Muscle layer of colon (tissue), 2 donors: ENCODE measurements around the gene ZNF652.
A peak's percentile ranks its signal among the peaks of the same experiment; 100 is the strongest.

Experiments used
- H3K27ac ChIP-seq: one replicate; pipeline ENCODE4 v1.7.0; 2013; ENCODE audit warnings: low read depth, mild to moderate bottlenecking, low read length, moderate library complexity
- H3K27me3 ChIP-seq, 2 donors: one replicate each; pipeline ENCODE4 v1.7.0; 2013; ENCODE audit warnings: low read length in 2 of 2, mild to moderate bottlenecking in 2 of 2; ENCODE audit not compliant: insufficient read depth in 2 of 2, control insufficient read depth in 1 of 2
- H3K36me3 ChIP-seq: one replicate; pipeline ENCODE4 v1.7.0; 2013; ENCODE audit warnings: mild to moderate bottlenecking, low read length; ENCODE audit not compliant: insufficient read depth
- H3K4me1 ChIP-seq: one replicate; pipeline ENCODE4 v1.7.0; 2013; ENCODE audit warnings: mild to moderate bottlenecking, low read length; ENCODE audit not compliant: insufficient read depth
- H3K4me3 ChIP-seq, 2 donors: one replicate each; pipeline ENCODE4 v1.7.0; 2013; ENCODE audit warnings: low read length in 2 of 2, low read depth in 1 of 2, mild to moderate bottlenecking in 1 of 2, moderate library complexity in 1 of 2
- H3K9ac ChIP-seq: one replicate; pipeline ENCODE4 v1.7.0; 2013; ENCODE audit warnings: low read length
- H3K9me3 ChIP-seq: one replicate; pipeline ENCODE4 v1.7.0; 2013; ENCODE audit warnings: mild to moderate bottlenecking, low read length
- donor health status: abdominal sarcoma.
- donor health status: Adenocarcinoma of cecum.

ZNF652 gene

DNA sequence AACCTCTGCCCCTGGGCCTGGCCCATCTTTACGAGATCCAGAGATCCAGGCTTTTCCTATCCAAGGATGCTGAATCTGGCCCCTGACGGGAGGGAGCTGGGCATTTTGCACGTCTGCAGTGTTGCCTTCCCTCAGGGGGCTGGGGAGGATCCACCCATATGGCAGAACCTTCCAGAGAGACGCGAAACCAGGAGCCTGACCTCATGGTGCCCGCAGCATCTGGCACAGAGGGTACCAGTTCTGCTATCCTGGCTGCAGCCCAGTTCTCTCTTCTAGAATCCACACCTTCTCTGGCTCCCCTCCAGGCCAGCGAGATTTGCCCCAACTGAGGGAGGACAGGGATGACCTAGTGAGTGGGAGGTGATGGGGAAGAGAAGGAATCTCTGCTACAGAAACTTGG lies 20.5 kb upstream of the ZNF652 start:
- Histone ChIP-seq H3K4me1 (peaks cover 40% of the 10 kb centered on the region), H3K9me3 (no peaks in the 10 kb centered on the region), H3K9ac (no peak overlapping the region), H3K27me3 (no peaks in the 10 kb centered on the region), H3K27ac (peak overlapping the region; percentile 70), H3K36me3 (no peaks in the 10 kb centered on the region), H3K4me3 (no peak overlapping the region)

DNA sequence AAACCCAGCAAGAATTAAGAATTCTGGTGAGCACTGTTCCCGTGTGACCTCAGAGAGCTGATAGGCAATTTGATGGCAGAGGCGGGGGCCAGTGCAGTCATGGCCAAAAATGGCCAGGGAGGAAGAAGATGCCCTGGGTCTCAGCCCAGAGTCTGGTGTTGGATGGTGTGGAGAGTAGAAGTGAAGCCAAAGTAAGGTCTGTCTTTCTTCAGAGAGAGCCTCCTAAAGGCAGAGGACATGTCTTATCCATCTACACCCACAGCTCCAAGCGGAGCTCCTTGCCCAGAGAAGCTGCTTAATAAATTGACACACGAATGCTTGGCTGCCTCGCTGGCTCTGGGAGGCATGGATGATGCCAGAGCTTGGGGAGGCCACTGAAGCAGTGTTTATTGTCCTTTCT lies 19.7 kb upstream of the ZNF652 start:
- H3K27ac ChIP-seq: peak overlapping the region; percentile 70
- no peaks in the 10 kb centered on the region for H3K27me3 ChIP-seq
- H3K9me3 ChIP-seq: no peaks in the 10 kb centered on the region
- H3K36me3 ChIP-seq: no peaks in the 10 kb centered on the region
- no peak overlapping the region for H3K9ac ChIP-seq
- peaks cover 40% of the 10 kb centered on the region for H3K4me1 ChIP-seq
- no peak overlapping the region for H3K4me3 ChIP-seq

DNA sequence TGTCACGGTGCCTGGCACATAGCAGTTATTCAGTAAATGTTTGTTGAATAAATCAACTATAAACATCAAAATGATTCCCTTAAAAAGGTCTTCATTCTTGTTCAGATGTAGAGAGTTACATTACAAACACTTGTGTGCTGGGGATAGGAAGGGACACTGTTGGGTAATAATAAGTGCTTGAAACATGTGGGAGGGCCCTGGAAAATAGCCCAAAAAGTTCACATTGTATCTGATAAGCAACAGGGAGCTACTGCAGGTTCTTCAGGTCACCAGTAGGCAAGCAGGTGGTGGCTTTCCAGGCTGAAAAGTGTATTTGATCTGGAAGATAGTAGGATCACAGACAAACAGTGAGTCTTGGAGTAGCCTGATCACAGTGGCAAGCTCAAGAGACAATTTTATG lies 19.0 kb upstream of the ZNF652 start:
- Histone ChIP-seq H3K27ac (peak overlapping the region; percentile 14), H3K9ac (no peak overlapping the region), H3K27me3 (no peaks in the 10 kb centered on the region), H3K4me3 (no peak overlapping the region), H3K36me3 (no peaks in the 10 kb centered on the region), H3K4me1 (peaks cover 39% of the 10 kb centered on the region), H3K9me3 (no peaks in the 10 kb centered on the region)

DNA sequence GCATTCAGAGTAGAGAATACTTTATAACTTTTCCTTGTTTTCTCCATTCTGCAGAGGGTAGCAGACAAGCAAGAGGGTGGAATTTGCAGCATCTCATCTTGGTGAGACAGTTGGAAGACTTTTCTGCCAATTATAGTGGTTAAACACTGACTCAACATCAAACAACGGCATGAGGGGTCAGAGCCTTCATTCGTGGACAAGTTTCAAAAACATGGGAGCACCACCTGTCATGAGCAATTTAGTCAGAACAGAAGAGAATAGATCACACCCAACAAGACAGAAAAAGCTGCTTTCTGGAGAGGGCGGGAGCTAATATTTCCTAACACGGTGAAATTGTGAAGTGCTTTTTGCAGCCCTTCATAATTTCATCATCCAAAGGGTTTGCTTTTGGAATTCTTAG lies 17.9 kb upstream of the ZNF652 start:
- peaks cover 28% of the 10 kb centered on the region for H3K4me1 ChIP-seq
- no peak overlapping the region for H3K4me3 ChIP-seq
- no peaks in the 10 kb centered on the region for H3K9me3 ChIP-seq
- no peak overlapping the region for H3K9ac ChIP-seq
- H3K36me3 ChIP-seq: no peaks in the 10 kb centered on the region
- no peak overlapping the region for H3K27ac ChIP-seq
- H3K27me3 ChIP-seq: no peaks in the 10 kb centered on the region

DNA sequence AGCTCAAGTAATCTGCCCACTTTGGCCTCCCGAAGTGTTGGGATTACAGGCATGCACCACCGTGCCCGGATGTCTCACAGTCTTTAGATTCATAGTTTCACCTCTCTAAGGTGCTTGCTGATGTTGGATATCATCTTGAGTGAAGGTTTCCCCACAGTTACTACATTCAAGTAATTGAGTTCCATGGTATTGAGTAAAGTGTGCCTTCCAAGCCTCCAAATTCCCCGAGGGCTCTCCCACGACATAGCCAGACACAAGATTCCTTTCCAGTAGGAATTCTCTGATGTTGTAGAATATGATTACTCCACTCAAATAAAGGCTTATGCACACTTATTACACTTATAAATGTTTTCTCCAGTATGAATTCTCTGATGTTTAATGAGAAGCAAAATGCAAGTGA lies 16.3 kb upstream of the ZNF652 start:
- Histone ChIP-seq H3K27me3 (no peaks in the 10 kb centered on the region), H3K27ac (no peak overlapping the region), H3K4me3 (no peak overlapping the region), H3K36me3 (no peaks in the 10 kb centered on the region), H3K4me1 (peaks cover 23% of the 10 kb centered on the region), H3K9me3 (no peaks in the 10 kb centered on the region), H3K9ac (no peak overlapping the region)

DNA sequence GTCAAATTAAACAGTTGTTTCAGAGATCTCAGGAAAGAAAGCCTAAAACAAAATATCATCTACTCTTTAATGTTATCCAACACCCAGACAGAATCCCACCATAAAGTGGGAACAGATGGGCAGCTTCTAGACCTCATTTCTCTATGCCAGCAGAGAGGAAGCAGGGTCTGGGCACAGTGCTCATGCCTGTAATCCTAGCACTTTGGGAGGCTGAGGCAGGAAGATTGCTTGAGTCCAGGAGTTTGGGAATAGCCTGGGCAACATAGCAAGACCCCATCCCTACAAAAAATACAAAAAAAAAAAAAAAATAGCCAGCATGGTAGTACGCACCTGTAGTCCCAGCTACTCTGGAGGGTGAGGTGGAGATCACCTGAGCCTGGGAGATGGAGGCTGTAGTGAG lies 13.5 kb upstream of the ZNF652 start:
- Histone ChIP-seq H3K9me3 (no peaks in the 10 kb centered on the region), H3K27ac (no peak overlapping the region), H3K4me3 (no peak overlapping the region), H3K27me3 (no peaks in the 10 kb centered on the region), H3K36me3 (no peaks in the 10 kb centered on the region), H3K9ac (no peak overlapping the region), H3K4me1 (no peaks in the 10 kb centered on the region)

DNA sequence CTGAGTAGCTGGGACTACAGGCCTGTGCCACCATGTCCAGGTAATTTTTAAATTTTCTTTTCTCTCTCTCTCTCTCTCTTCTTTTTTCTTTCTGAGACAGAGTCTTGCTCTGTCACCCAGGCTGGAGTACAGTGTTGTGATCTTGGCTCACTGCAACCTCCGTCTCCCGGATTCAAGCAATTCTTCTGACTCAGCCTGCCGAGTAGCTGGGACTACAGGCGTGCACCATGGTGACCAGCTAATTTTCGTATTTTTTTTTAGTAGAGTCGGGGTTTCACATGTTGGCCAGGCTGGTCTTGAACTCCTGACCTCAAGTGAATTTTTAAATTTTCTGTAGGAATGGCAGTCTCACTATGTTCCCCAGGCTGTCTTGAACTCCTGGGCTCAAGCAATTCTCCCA lies 11.1 kb upstream of the ZNF652 start:
- Histone ChIP-seq H3K27ac (no peak overlapping the region), H3K4me1 (no peaks in the 10 kb centered on the region), H3K27me3 (no peaks in the 10 kb centered on the region), H3K9ac (no peak overlapping the region), H3K36me3 (no peaks in the 10 kb centered on the region), H3K9me3 (no peaks in the 10 kb centered on the region), H3K4me3 (no peak overlapping the region)

DNA sequence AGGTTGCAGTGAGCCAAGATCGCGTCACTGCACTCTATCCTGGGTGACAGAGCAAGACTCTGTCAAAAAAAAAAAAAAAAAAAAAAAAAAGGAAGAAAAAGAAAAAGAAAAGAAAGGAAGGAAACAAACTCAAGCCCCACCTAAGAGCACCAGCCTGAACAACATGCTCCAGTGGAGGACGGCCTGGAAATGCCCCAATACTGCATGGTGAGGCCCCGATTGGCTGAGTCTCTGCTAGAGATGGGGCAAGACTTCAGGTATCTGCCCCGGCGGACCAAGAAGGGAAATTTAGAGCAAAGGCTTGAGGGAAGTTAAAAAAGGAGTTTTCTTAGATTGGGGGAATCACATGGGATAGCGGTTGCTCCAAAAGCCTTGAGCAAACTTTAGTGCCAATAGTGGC lies 10.4 kb upstream of the ZNF652 start:
- H3K27me3 ChIP-seq: no peaks in the 10 kb centered on the region
- no peaks in the 10 kb centered on the region for H3K4me1 ChIP-seq
- H3K36me3 ChIP-seq: no peaks in the 10 kb centered on the region
- H3K9ac ChIP-seq: no peak overlapping the region
- no peak overlapping the region for H3K27ac ChIP-seq
- no peaks in the 10 kb centered on the region for H3K9me3 ChIP-seq
- no peak overlapping the region for H3K4me3 ChIP-seq

DNA sequence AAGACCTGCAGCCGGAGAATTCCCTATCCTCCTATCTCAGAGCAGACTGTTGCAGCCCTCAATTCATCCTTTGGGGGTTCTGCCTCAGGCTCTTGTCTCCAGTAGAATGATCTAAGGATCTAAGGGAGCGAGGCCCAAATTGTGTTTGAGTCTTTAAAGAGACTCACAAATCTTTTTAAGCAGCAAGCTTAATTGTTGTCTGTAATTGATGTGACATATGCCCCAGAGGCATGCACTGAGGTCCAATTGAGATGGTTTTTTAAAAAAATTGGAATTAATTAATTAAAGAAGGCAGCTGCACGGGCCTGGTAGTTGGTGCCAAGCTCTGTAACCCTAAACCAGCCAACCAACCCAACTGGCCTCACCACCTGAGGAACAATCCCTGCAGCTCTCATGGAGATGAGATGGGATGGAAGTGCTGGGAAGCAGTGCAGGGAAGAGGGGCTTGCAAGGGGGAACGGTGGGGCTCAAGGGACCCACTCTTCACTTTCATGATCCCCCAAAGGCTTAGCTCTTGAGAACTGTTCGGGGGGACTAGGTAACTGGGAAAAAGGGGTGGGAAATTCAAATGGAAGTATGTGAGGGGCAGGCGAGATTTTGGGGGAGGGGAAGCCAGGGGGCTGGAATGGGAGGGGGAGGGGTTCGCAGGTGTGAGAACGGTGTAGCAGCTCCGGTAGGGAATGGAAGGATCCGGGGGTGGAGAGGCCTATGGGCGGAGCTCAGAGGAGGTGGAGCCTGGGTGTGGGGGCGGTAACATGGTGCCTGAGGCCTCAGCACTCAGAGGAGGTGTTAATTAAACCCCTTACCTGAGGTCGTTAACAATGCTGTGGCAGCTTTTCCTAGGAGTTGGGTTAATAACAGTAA lies 9.2 kb upstream of the ZNF652 start:
- Histone ChIP-seq H3K4me3 (no peak overlapping the region), H3K9me3 (no peaks in the 10 kb centered on the region)

DNA sequence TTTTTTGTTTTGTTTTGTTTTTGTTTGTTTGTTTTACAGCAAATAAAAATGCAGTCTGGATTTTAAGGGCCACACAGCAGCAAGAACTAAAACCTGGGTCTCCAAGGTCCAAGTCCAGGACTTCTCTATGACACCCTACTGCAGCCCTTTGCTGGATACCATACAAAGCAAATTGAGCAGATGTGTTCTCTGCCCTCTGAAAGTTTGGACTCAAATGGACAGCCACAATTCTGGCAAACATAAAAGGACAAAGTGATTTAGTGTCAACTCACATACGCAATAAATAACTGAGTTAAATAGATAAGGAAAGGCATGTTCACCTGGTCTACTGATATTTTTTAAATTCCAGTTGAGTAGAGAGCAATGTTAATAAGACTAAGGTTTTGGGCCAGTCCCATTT lies 7.7 kb upstream of the ZNF652 start:
- Histone ChIP-seq H3K27me3 (no peaks in the 10 kb centered on the region), H3K9ac (no peak overlapping the region), H3K4me1 (no peaks in the 10 kb centered on the region), H3K36me3 (no peaks in the 10 kb centered on the region), H3K27ac (no peak overlapping the region), H3K9me3 (no peaks in the 10 kb centered on the region), H3K4me3 (no peak overlapping the region)

More for the DNA sequence above, 9.2 kb upstream of the ZNF652 start:
- no peak overlapping the region for H3K9ac ChIP-seq
- H3K36me3 ChIP-seq: no peaks in the 10 kb centered on the region
- H3K4me1 ChIP-seq: no peaks in the 10 kb centered on the region
- no peaks in the 10 kb centered on the region for H3K27me3 ChIP-seq
- no peak overlapping the region for H3K27ac ChIP-seq

DNA sequence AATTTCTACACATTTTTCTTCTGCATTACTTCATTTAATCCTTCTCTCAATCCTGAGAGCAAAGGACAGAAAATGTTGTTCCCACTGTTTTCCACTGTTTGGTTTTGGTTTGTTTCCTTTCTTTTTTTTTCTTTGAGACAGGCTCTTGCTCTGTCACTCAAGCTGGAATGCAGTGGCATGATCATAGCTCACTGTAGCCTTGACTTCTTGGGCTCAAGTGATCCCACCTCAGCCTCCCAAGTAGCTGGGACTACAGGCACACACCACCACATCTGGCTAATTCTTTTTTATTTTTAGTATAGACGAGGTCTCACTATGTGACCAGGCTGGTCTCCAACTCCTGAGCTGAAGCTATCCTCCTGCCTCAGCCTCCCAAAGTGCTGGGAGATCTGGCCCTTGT lies 7.0 kb upstream of the ZNF652 start:
- no peaks in the 10 kb centered on the region for H3K9me3 ChIP-seq
- no peak overlapping the region for H3K9ac ChIP-seq
- no peak overlapping the region for H3K4me3 ChIP-seq
- no peak overlapping the region for H3K27ac ChIP-seq
- no peaks in the 10 kb centered on the region for H3K36me3 ChIP-seq
- H3K27me3 ChIP-seq: no peaks in the 10 kb centered on the region
- H3K4me1 ChIP-seq: no peaks in the 10 kb centered on the region

DNA sequence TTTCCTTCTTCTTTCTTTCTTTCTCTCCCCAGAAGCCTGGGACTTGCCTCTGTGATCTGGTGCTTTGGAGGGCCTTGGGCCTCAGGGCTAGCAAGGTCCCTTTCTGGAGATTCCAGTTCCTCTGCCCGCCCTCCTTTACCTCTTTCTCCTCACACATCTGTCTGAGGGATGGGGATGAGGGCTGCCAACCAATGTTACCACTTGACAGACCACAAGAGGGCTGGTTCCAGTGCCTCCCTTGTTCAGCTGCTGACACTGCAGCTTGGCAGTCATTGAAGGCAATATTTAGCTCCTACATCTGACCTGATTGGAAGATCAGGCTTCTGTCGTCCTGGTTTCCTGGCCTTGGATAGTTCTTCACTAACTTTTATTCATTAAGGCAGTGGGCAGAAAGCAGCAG lies 3.6 kb upstream of the ZNF652 start:
- Histone ChIP-seq H3K36me3 (no peaks in the 10 kb centered on the region), H3K27me3 (no peaks in the 10 kb centered on the region), H3K27ac (no peak overlapping the region), H3K4me3 (no peak overlapping the region), H3K9me3 (no peaks in the 10 kb centered on the region), H3K4me1 (peaks cover under 1% of the 10 kb centered on the region), H3K9ac (no peak overlapping the region)
